ENCODE results near the gene ARHGDIG. TPM values are rescaled to one million over a fixed set of nuclear protein-coding genes. Genes with fewer than 3 reads are reported as not detected.

Gene ARHGDIG
- total RNA-seq, 2 experiments from 2014 or later: 0.42 TPM; not detected in 1

- POLR2A ChIA-PET: interaction anchor here (0.8 kb wide), 1 partner anchor 258 kb away, joined by 3 read pairs; no protein-coding TSS in a partner anchor
- peaks cover 5% of the 10 kb centered on the region for H3K27me3 Mint-ChIP-seq
- H3K9me3 Mint-ChIP-seq: no peaks in the 10 kb centered on the region
- peaks cover 0 to 3% of the 10 kb centered on the region in 2 experiments for H3K9me3 ChIP-seq (ENCODE audit: control insufficient read depth in 1 of 2, insufficient read depth in 1 of 2, low read length in 2 of 2)
- CTCF ChIA-PET: no interaction called here
- no peak for DNase-seq
- H3K27ac Mint-ChIP-seq: no peak overlapping the region
- no peak for ATAC-seq (ENCODE audit: poor library complexity)
- peaks cover 7% of the 10 kb centered on the region for H3K4me1 ChIP-seq (ENCODE audit: insufficient read depth, low read length)
- no peak for TF ChIP-seq CTCF (IDR thresholded peaks at IDR 0.05)
- no peaks in the 10 kb centered on the region for H3K4me1 Mint-ChIP-seq (ENCODE audit: low read depth)
- H3K4me3 Mint-ChIP-seq: no peak overlapping the region
- H3K36me3 ChIP-seq (ENCODE audit: insufficient read depth, low read length): peaks cover 2% of the 10 kb centered on the region
- H3K27ac ChIP-seq (ENCODE audit: low read depth in 1 of 2, low read length in 2 of 2): no peak overlapping the region
- H3K4me3 ChIP-seq (ENCODE audit: low read length): no peak overlapping the region
- peaks cover 0 to 2% of the 10 kb centered on the region in 2 experiments for H3K27me3 ChIP-seq (ENCODE audit: control insufficient read depth in 1 of 2, insufficient read depth in 2 of 2, low read length in 2 of 2)
- H3K36me3 Mint-ChIP-seq (ENCODE audit: low read depth): peaks cover 7% of the 10 kb centered on the region
- intact Hi-C loops (cut with DNase I, micrococcal nuclease): no loop called here
These were observed 11.2 kb upstream of the ARHGDIG start for GRCh38 chr16:269061-269796.

- H3K27ac Mint-ChIP-seq: no peak overlapping the region
- no peak overlapping the region for H3K27ac ChIP-seq (ENCODE audit: low read depth in 1 of 2, low read length in 2 of 2)
- H3K9me3 ChIP-seq (ENCODE audit: control insufficient read depth in 1 of 2, insufficient read depth in 1 of 2, low read length in 2 of 2): peaks cover 0 to 3% of the 10 kb centered on the region in 2 experiments
- peaks cover 7% of the 10 kb centered on the region for H3K36me3 Mint-ChIP-seq (ENCODE audit: low read depth)
- TF ChIP-seq CTCF (IDR thresholded peaks at IDR 0.05): no peak
- peaks cover 10% of the 10 kb centered on the region for H3K4me1 ChIP-seq (ENCODE audit: insufficient read depth, low read length)
- DNase-seq (no peak), ATAC-seq (ENCODE audit: poor library complexity) (no peak)
- intact Hi-C loops (cut with DNase I, micrococcal nuclease): no loop called here
- POLR2A ChIA-PET: no interaction called here
- peaks cover 9% of the 10 kb centered on the region for H3K27me3 Mint-ChIP-seq
- no peak overlapping the region for H3K4me3 ChIP-seq (ENCODE audit: low read length)
- H3K4me1 Mint-ChIP-seq (ENCODE audit: low read depth): no peaks in the 10 kb centered on the region
- no peaks in the 10 kb centered on the region for H3K36me3 ChIP-seq (ENCODE audit: insufficient read depth, low read length)
- no peaks in the 10 kb centered on the region for H3K9me3 Mint-ChIP-seq
- H3K4me3 Mint-ChIP-seq: no peak overlapping the region
- peaks cover 7 to 11% of the 10 kb centered on the region in 2 experiments for H3K27me3 ChIP-seq (ENCODE audit: control insufficient read depth in 1 of 2, insufficient read depth in 2 of 2, low read length in 2 of 2)
- CTCF ChIA-PET: interaction anchor here (0.6 kb wide), 1 partner anchor 62 kb away, joined by 3 read pairs; no protein-coding TSS in a partner anchor
These were observed 9.8 kb upstream of the ARHGDIG start for GRCh38 chr16:270381-271255.

- no peak for ATAC-seq (ENCODE audit: poor library complexity)
- Histone ChIP-seq H3K36me3 (ENCODE audit: insufficient read depth, low read length) (no peaks in the 10 kb centered on the region), H3K4me1 (ENCODE audit: insufficient read depth, low read length) (peaks cover 6% of the 10 kb centered on the region), H3K4me3 (ENCODE audit: low read length) (no peak overlapping the region), H3K27me3 (ENCODE audit: control insufficient read depth in 1 of 2, insufficient read depth in 2 of 2, low read length in 2 of 2) (peaks cover 12 to 14% of the 10 kb centered on the region in 2 experiments), H3K9me3 (ENCODE audit: control insufficient read depth in 1 of 2, insufficient read depth in 1 of 2, low read length in 2 of 2) (peaks cover 0 to 3% of the 10 kb centered on the region in 2 experiments), H3K27ac (ENCODE audit: low read depth in 1 of 2, low read length in 2 of 2) (no peak overlapping the region)
- CTCF ChIA-PET: no interaction called here
- no peak for DNase-seq
- intact Hi-C loops (cut with DNase I, micrococcal nuclease): no loop called here
- Mint-ChIP-seq H3K27me3 (peaks cover 24% of the 10 kb centered on the region), H3K4me3 (no peak overlapping the region), H3K4me1 (ENCODE audit: low read depth) (no peaks in the 10 kb centered on the region), H3K9me3 (no peaks in the 10 kb centered on the region), H3K36me3 (ENCODE audit: low read depth) (no peaks in the 10 kb centered on the region), H3K27ac (no peak overlapping the region)
- no peak for TF ChIP-seq CTCF (IDR thresholded peaks at IDR 0.05)
- POLR2A ChIA-PET: no interaction called here
These were observed 7.5 kb upstream of the ARHGDIG start for GRCh38 chr16:272633-273546.
